Heart left ventricle (tissue), 16 donors: Measurements from ENCODE around the gene CPA3. TPM values are rescaled to one million over a fixed set of nuclear protein-coding genes. Genes with fewer than 3 reads are reported as not detected.

Experiments used
- ATAC-seq, 4 donors: fragments of 200-7000 bp; cut with Tn5 transposase; one replicate each; pipeline ENCODE4 v1.9.1; 2020 to 2022; ENCODE audit warnings: moderate library complexity in 4 of 4, mild to moderate bottlenecking in 3 of 4, moderate number of reproducible peaks in 1 of 4
- DNase-seq, 5 donors: peaks; one replicate each; pipeline ENCODE4 v3.0.0-alpha.2; 2020
- H3K27ac ChIP-seq, 12 donors: fragments of 200-600 bp; sonication (generic) in 4 of 12; one replicate each; pipeline versions ENCODE4 v1.5.0 to v1.8.0; 2016 to 2022; ENCODE audit warnings: mild to moderate bottlenecking in 2 of 12
- H3K27me3 ChIP-seq, 9 donors: fragments of 200-600 bp; sonication (generic) in 2 of 9; one replicate each; pipeline versions ENCODE4 v1.5.1 to v1.8.0; 2016 to 2022; ENCODE audit warnings: mild to moderate bottlenecking in 3 of 9
- H3K36me3 ChIP-seq, 9 donors: fragments of 200-600 bp; sonication (generic) in 2 of 9; one replicate each; pipeline versions ENCODE4 v1.5.0 to v1.8.0; 2018 to 2022; ENCODE audit warnings: mild to moderate bottlenecking in 2 of 9
- H3K4me1 ChIP-seq, 12 donors: fragments of 200-600 bp; sonication (generic) in 4 of 12; one replicate each; pipeline versions ENCODE4 v1.5.0 to v1.8.0; 2016 to 2022; ENCODE audit warnings: mild to moderate bottlenecking in 3 of 12
- H3K4me3 ChIP-seq, 12 donors: fragments of 200-600 bp; sonication (generic) in 4 of 12; one replicate each; pipeline versions ENCODE4 v1.5.0 to v1.8.0; 2017 to 2022; ENCODE audit warnings: mild to moderate bottlenecking in 9 of 12, moderate library complexity in 4 of 12
- H3K9me3 ChIP-seq, 12 donors: fragments of 200-600 bp; sonication (generic) in 4 of 12; one replicate each; pipeline versions ENCODE4 v1.5.0 to v1.8.0; 2016 to 2022; ENCODE audit warnings: mild to moderate bottlenecking in 1 of 12
- CTCF ChIP-seq, 12 donors: fragments of 200-600 bp; sonication (generic) in 4 of 12; IDR thresholded peaks; one replicate each; pipeline versions ENCODE4 v1.5.0 to v1.8.0; 2018 to 2022; ENCODE audit warnings: antibody characterized with exemption in 12 of 12, mild to moderate bottlenecking in 5 of 12
- POLR2A ChIP-seq, 2 donors: fragments of 450-650 bp; IDR thresholded peaks; one replicate each; pipeline ENCODE4 v1.6.1; 2017; ENCODE audit warnings: antibody characterized with exemption in 2 of 2, mild to moderate bottlenecking in 2 of 2, moderate library complexity in 2 of 2
- WGBS, 4 donors: extraction: QIAGEN DNeasy Blood & Tissue Kit in 2 of 4; methylation state at CpG; one replicate each; pipeline versions ENCODE4 v1.1.5 to v1.1.7; 2013 to 2018; 5-methylcytosine and 5-hydroxymethylcytosine counted together
- intact Hi-C, 10 donors: fragments of 100-400 bp; cut with DNase I; formaldehyde crosslinking; loops; one replicate each; pipeline versions ENCODE4 v1.11.1 to v1.14.2; 2022
- polyA plus RNA-seq, 2 donors: library from polyadenylated mRNA; stranded (reverse); fragments of 200-250 nt; gene quantifications; one replicate each; pipeline ENCODE4 v1.2.3, GENCODE V29; 2013
- total RNA-seq, 9 donors: library from RNA; depleted of rRNA in 2 of 9; stranded (reverse); fragments of >200 nt in 2 of 9; fragmentation: NEBNext Ultra II Directional in 3 of 9; extraction: Animal tissue kit (Norgen Biotek cat#: 25700) in 3 of 9; gene quantifications; one replicate each; pipeline versions ENCODE4 v1.1.0 to v1.2.4, GENCODE V29; 2016 to 2023
- donor health status: ischemic (EF 13 %, LVEDD 7.1; RV severe dilation, severe dysfunction).
- donor health status: healthy with polysubstance abuse.
- donor health status: DM: no; HTN: yes; CAD: no.
- donor health status: DM: no; HTN: no; CAD: no.
- donor health status: ischemic (EF 25% LVEDD 6.9; RV normal size, moderate dysfunction).
- donor health status: ischemic (EF 25% LVEDD 5.7; RV mildly dilated, moderate dysfunction).
- donor health status: healthy.
- donor health status: DM: yes; HTN: yes; CAD: no.
- donor health status: ischemic (EF 35%, LVEDD 5.7; RV mildly dilated, moderate dysfunction).
- donor health status: nonischemic (EF 11% LVEDD 7.7; RV severe dilation, severe dysfunction).
- donor health status: DM: yes; HTN: yes; CAD: no.
- donor health status: PGD.
- donor health status: ischemic (EF 29% LVEDD 5.4; RV normal size, mild dysfunction).
- donor health status: nonischemic (EF 23%, LVEDD 6.1; RV moderate dilation, normal function).

CPA3 gene
- total and polyA plus RNA-seq, 11 donors, result 0.43 to 5.1 (median 0.98) TPM; not detected in 2

- no peaks in the 10 kb centered on the region for H3K9me3 ChIP-seq
- 59 to 76% (median 66%) methylated on average over 4 of the region's 4 CpGs for WGBS, 4 donors
- H3K27ac ChIP-seq, result no peak overlapping the region
- no peak for ATAC-seq
- no peak for DNase-seq
- peaks cover 0 to 4% (median 0%) of the 10 kb centered on the region in 9 donors for H3K27me3 ChIP-seq
- TF ChIP-seq POLR2A (IDR thresholded peaks at IDR 0.05), result no peak
- no peak for TF ChIP-seq CTCF (IDR thresholded peaks at IDR 0.05)
- H3K36me3 ChIP-seq, result no peaks in the 10 kb centered on the region
- H3K4me3 ChIP-seq, result no peak overlapping the region
- no peaks in the 10 kb centered on the region for H3K4me1 ChIP-seq
- intact Hi-C loops, result no loop called here
These were observed 17.2 kb downstream of the CPA3 start for GRCh38 chr3:148882288-148882687.

- intact Hi-C loops, result no loop called here
- WGBS, 4 donors, result 68 to 91% (median 83%) methylated on average over 1 of the region's 1 CpG
- no peaks in the 10 kb centered on the region for H3K4me1 ChIP-seq
- no peak for DNase-seq
- TF ChIP-seq POLR2A (IDR thresholded peaks at IDR 0.05) (no peak), CTCF (IDR thresholded peaks at IDR 0.05) (no peak)
- no peak overlapping the region for H3K27ac ChIP-seq
- H3K27me3 ChIP-seq, result peaks cover 0 to under 1% (median 0%) of the 10 kb centered on the region in 9 donors
- no peak for ATAC-seq
- H3K36me3 ChIP-seq, result no peaks in the 10 kb centered on the region
- H3K9me3 ChIP-seq, result no peaks in the 10 kb centered on the region
- H3K4me3 ChIP-seq, result no peak overlapping the region
These were observed 18.1 kb downstream of the CPA3 start for GRCh38 chr3:148883163-148883562.

GRCh38 chr3:148884261-148884660 lies 19.2 kb downstream of the CPA3 start:
- no peak for TF ChIP-seq CTCF (IDR thresholded peaks at IDR 0.05)
- no peak for TF ChIP-seq POLR2A (IDR thresholded peaks at IDR 0.05)
- ATAC-seq (no peak), DNase-seq (no peak)
- Histone ChIP-seq H3K27me3 (no peaks in the 10 kb centered on the region), H3K27ac (no peak overlapping the region), H3K9me3 (no peaks in the 10 kb centered on the region), H3K36me3 (no peaks in the 10 kb centered on the region), H3K4me3 (no peak overlapping the region), H3K4me1 (no peaks in the 10 kb centered on the region)
- intact Hi-C loops, result no loop called here

- peaks cover 0 to 4% (median 0%) of the 10 kb centered on the region in 9 donors for H3K27me3 ChIP-seq
- H3K9me3 ChIP-seq, result peaks cover 0 to 6% (median 0%) of the 10 kb centered on the region in 12 donors
- H3K27ac ChIP-seq, result no peak overlapping the region
- ATAC-seq, result no peak
- no peak for DNase-seq
- TF ChIP-seq POLR2A (IDR thresholded peaks at IDR 0.05), result no peak
- TF ChIP-seq CTCF (IDR thresholded peaks at IDR 0.05), result no peak
- intact Hi-C loops, result no loop called here
- H3K4me3 ChIP-seq, result no peak overlapping the region
- no peaks in the 10 kb centered on the region for H3K4me1 ChIP-seq
- 80 to 84% (median 82%) methylated on average over 2 of the region's 2 CpGs for WGBS, 4 donors
- no peaks in the 10 kb centered on the region for H3K36me3 ChIP-seq
These were observed 24.7 kb downstream of the CPA3 start for GRCh38 chr3:148889828-148890227.
